SU-DHL-6 (cell line): ENCODE results near the gene NOP10.

ENCODE experiments used
- H2AFZ ChIP-seq: fragments of 200-600 bp; sonication (generic); 2 replicates; pipeline ENCODE4 v1.6.1; 2014; ENCODE audit warnings: low read depth, mild to moderate bottlenecking, moderate library complexity, mixed read lengths, antibody characterized with exemption, low read length; ENCODE audit not compliant: severe bottlenecking
- H3F3A ChIP-seq: fragments of 200-600 bp; shearing (Covaris generic); 2 replicates; pipeline ENCODE4 v1.6.0; 2016; ENCODE audit warnings: antibody characterized with exemption, mild to moderate bottlenecking; ENCODE audit not compliant: insufficient read depth
- H3K27ac ChIP-seq: fragments of 200-600 bp; sonication (generic); 2 replicates; pipeline ENCODE4 v1.5.1; 2016; ENCODE audit warnings: low read depth, mild to moderate bottlenecking, low read length, moderate library complexity, mixed read lengths
- H3K27me3 ChIP-seq: fragments of 200-600 bp; sonication (generic), shearing (Covaris generic); 2 replicates; pipeline ENCODE4 v1.6.0; 2014; ENCODE audit warnings: mild to moderate bottlenecking, low read length
- H3K36me3 ChIP-seq: fragments of 200-600 bp; sonication (generic); 2 replicates; pipeline ENCODE4 v1.6.1; 2014; ENCODE audit warnings: mild to moderate bottlenecking, low read length, mixed read lengths
- H3K4me2 ChIP-seq: fragments of 300-600, 200-600 bp; shearing (Covaris generic), sonication (generic); 2 replicates; pipeline ENCODE4 v1.6.0; 2014; ENCODE audit warnings: low read length, low read depth, mild to moderate bottlenecking; ENCODE audit not compliant: poor library complexity, severe bottlenecking
- H3K4me3 ChIP-seq: fragments of 200-600 bp; sonication (generic); 2 replicates; pipeline ENCODE4 v1.5.1; 2014; ENCODE audit warnings: antibody characterized with exemption, low read length, mild to moderate bottlenecking, mixed read lengths; ENCODE audit not compliant: insufficient read depth, poor library complexity, severe bottlenecking
- H3K79me2 ChIP-seq: fragments of 200-600 bp; sonication (generic); 2 replicates; pipeline ENCODE4 v1.6.1; 2014; ENCODE audit warnings: mild to moderate bottlenecking, low read length, moderate library complexity; ENCODE audit not compliant: insufficient read depth
- H3K9ac ChIP-seq: fragments of 200-600 bp; sonication (generic); 2 replicates; pipeline ENCODE4 v1.7.0; 2014; ENCODE audit warnings: mild to moderate bottlenecking, low read length
- H3K9me2 ChIP-seq: fragments of 200-600 bp; sonication (generic); replicated peaks from 2 replicates; pipeline ENCODE4 v1.6.1; 2014; ENCODE audit warnings: low read length; ENCODE audit not compliant: insufficient read depth
- H3K9me3 ChIP-seq: fragments of 200-600 bp; sonication (generic); 2 replicates; pipeline ENCODE4 v1.6.1; 2014; ENCODE audit warnings: low read length, mixed read lengths; ENCODE audit not compliant: insufficient read depth
- H4K20me1 ChIP-seq: fragments of 200-600 bp; sonication (generic); 2 replicates; pipeline ENCODE4 v1.6.1; 2014; ENCODE audit warnings: low read depth, mild to moderate bottlenecking, antibody characterized with exemption, low read length, moderate library complexity, mixed read lengths
- CTCF ChIP-seq: fragments of 200-600 bp; sonication (generic); IDR thresholded peaks from one replicate; pipeline ENCODE4 v1.5.1; 2017; ENCODE audit warnings: antibody characterized with exemption, mild to moderate bottlenecking, low read length, moderate library complexity; ENCODE audit not compliant: insufficient read depth, poor library complexity, severe bottlenecking
- EZH2phosphoT487 ChIP-seq: fragments of 200-600 bp; sonication (generic), shearing (Covaris generic); conservative IDR thresholded peaks from 2 replicates; pipeline ENCODE4 v1.6.1; 2018; ENCODE audit warnings: mild to moderate bottlenecking, antibody characterized with exemption, low read length, moderate library complexity, mixed read lengths

Gene NOP10

GRCh38 chr15:34318277-34319079 lies 24.5 kb downstream of the NOP10 start:
- no peak for TF ChIP-seq CTCF
- no peaks in the 10 kb centered on the region for H3K9me3 ChIP-seq
- no peaks in the 10 kb centered on the region for H3F3A ChIP-seq
- H2AFZ ChIP-seq = peak overlapping the region; percentile 17
- no peak overlapping the region for H3K27ac ChIP-seq
- H3K9me2 ChIP-seq = no peaks in the 10 kb centered on the region
- H3K4me3 ChIP-seq = peak overlapping the region; percentile 32
- peak overlapping the region; percentile 27 for H3K9ac ChIP-seq
- H3K4me2 ChIP-seq = peak overlapping the region; percentile 59
- no peaks in the 10 kb centered on the region for H4K20me1 ChIP-seq
- no peaks in the 10 kb centered on the region for H3K36me3 ChIP-seq
- no peaks in the 10 kb centered on the region for H3K79me2 ChIP-seq
- no peaks in the 10 kb centered on the region for H3K27me3 ChIP-seq

- H3K79me2 ChIP-seq = no peaks in the 10 kb centered on the region
- H3K4me2 ChIP-seq = no peak overlapping the region
- H3F3A ChIP-seq = no peaks in the 10 kb centered on the region
- H3K36me3 ChIP-seq = no peaks in the 10 kb centered on the region
- H3K9me3 ChIP-seq = no peaks in the 10 kb centered on the region
- H3K9ac ChIP-seq = no peak overlapping the region
- H4K20me1 ChIP-seq = no peaks in the 10 kb centered on the region
- TF ChIP-seq CTCF = no peak
- TF ChIP-seq EZH2phosphoT487 = no peak
- H2AFZ ChIP-seq = no peak overlapping the region
- no peak overlapping the region for H3K4me3 ChIP-seq
- H3K9me2 ChIP-seq = no peaks in the 10 kb centered on the region
- no peaks in the 10 kb centered on the region for H3K27me3 ChIP-seq
- no peak overlapping the region for H3K27ac ChIP-seq
Observed at GRCh38 chr15:34314491-34315490, 28.1 kb downstream of the NOP10 start.

- Histone ChIP-seq H3K27me3 (no peaks in the 10 kb centered on the region), H3K36me3 (no peaks in the 10 kb centered on the region), H3K27ac (no peak overlapping the region), H3K9me3 (no peaks in the 10 kb centered on the region), H3K4me3 (no peak overlapping the region), H3F3A (no peaks in the 10 kb centered on the region), H3K9me2 (no peaks in the 10 kb centered on the region), H3K79me2 (no peaks in the 10 kb centered on the region), H3K9ac (no peak overlapping the region), H2AFZ (no peak overlapping the region), H3K4me2 (no peak overlapping the region), H4K20me1 (no peaks in the 10 kb centered on the region)
- TF ChIP-seq CTCF = no peak
- no peak for TF ChIP-seq EZH2phosphoT487
Observed at GRCh38 chr15:34311563-34311962, 31.4 kb downstream of the NOP10 start.
